Activated gamma-delta T cell (primary cell): ENCODE data around the gene GGA3.

Experiments used
- DNase-seq: peaks from one replicate; lab custom pipeline; 2025; lab: John Stamatoyannopoulos, UW

The GGA3 gene

GRCh38 chr17:75245011-75245410 is 16.4 kb downstream of the GGA3 start:
- DNase-seq = no peak

- no peak for DNase-seq
Observed at GRCh38 chr17:75244133-75244866, 17.1 kb downstream of the GGA3 start.

DNA sequence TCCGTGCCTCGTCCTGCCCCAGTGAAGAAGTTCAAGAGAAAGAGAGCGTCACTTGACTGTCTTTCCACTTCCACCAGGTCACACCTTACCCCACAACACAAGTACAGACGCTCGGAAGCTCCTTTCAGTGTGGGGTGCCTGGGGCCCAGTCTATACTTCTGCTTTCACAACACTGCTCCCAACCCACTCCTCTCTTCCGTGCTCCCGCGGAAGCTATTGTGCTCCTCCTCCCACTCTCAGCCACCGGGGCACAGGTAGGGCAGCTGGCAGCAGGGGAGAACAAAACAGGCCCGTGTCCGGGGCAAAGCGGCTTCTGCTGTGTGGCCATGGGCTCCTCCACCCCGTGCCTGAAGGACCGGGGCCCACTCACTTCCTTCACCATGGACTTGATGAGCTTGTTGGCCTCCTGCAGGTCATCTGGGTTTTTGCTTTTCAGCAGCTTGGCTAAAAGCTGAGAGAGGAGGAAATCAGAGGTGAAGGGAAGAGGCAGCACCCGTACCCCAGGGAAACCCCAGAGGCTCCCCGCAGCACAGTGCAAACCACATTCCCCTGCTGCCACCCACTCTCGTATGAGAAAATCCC is 18.9 kb downstream of the GGA3 start:
- no peak for DNase-seq

GRCh38 chr17:75241996-75242460 is 19.4 kb downstream of the GGA3 start:
- no peak for DNase-seq

DNA sequence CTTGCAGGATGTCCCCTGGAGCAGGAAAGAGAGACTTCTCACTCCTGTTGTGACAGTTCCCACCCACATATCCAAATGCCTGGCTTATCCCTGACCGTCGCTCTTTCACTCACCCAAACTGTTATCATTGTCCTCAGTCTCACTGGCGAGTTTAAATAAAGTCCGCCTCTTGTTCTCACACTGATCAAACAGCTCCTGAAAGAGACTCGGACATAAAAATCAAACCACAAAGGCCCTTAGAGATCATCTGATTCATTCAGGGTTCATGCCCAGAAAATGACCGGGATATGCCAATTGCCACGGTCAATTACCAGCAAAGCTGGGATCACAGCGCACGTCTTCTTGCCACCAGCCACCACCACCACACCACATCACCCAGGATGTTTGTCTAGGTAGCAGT is 19.9 kb downstream of the GGA3 start:
- DNase-seq = no peak

GRCh38 chr17:75241143-75241430 is 20.3 kb downstream of the GGA3 start:
- DNase-seq = no peak

DNA sequence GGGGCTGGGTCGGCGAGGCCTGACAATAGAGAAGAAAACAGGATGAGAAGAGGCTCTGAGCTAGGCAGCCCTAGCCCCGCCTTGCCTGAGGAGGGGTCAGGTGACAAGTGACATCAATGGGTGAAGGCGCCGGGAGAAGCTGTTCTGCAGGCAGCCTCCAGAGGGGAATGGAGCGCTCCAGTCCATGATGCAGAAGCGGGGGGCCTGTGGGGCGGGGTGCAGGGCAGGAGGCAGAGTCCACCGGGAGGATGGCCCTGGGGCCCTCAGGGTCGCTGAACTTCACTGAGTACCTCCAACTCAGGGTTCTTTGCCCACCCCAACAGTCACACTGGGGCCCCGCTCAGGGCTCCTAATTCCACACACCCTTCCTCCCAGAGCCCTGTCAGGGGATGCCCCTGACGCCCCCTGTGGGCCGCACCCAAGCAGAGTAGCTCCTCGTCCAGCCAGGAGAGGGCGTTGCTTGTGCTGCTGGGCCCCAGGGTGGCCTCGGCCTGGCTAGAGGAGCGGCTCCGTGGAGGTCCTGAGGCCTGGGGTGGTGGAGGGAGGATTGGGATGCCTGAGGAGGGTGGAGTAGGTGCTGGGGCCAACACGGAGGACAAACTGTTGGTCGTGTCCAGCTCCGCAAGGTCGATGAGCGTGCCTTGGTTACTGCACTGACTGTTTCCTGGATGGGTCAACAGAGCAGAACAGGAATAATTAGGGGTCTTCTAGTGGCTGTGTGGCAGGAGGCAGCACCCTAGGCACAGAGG is 20.8 kb downstream of the GGA3 start:
- DNase-seq = no peak

GRCh38 chr17:75239778-75240393 is 21.5 kb downstream of the GGA3 start:
- DNase-seq = no peak

DNA sequence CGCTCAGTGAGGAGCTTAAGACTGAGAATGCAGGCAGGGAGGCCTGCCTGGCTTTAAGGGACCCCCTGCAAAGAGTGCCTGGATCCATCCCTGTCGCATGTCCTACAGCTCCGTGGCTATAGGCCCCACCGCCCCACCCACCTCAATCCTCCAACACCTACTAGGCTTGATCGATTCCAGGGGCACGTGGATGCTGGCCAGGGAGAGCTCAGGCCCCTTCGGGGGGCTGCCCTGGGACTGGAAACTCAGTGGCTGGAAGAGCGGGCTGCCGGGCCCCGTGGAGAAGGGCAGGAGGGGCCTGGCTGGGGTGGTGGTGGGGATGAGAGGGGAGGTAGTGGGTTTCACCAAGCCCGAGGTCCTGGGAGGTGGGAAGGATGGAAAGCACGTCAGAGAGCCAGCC is 22.2 kb downstream of the GGA3 start:
- no peak for DNase-seq

GRCh38 chr17:75238684-75239191 is 22.7 kb downstream of the GGA3 start:
- DNase-seq = no peak

DNA sequence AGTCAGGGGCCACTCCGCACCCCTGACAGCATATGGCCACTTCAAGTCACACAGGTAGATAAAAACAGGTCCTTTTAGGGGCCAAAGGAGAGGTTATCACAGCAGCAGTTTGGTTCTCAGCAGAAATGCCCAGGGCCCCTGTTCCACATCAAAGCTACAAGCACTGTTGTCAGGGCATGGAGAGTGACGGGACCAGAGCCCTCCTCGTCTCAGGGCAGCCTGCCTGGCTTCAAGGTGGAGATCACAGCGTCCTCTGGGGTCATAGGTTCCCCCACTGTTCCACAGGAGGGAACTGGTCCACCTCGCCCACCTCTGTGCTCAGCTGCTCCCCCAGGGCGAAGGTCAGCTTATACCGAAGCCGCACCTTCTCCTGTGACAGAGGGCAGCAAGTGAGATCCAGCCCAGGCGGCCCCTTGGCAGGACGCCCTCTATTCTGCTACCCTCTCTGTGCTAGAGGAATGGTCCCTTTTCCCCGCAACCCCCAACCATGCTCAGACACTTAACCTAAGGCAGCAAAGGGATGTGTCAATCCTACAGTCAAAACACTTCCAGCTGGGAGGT is 23.3 kb downstream of the GGA3 start:
- no peak for DNase-seq

DNA sequence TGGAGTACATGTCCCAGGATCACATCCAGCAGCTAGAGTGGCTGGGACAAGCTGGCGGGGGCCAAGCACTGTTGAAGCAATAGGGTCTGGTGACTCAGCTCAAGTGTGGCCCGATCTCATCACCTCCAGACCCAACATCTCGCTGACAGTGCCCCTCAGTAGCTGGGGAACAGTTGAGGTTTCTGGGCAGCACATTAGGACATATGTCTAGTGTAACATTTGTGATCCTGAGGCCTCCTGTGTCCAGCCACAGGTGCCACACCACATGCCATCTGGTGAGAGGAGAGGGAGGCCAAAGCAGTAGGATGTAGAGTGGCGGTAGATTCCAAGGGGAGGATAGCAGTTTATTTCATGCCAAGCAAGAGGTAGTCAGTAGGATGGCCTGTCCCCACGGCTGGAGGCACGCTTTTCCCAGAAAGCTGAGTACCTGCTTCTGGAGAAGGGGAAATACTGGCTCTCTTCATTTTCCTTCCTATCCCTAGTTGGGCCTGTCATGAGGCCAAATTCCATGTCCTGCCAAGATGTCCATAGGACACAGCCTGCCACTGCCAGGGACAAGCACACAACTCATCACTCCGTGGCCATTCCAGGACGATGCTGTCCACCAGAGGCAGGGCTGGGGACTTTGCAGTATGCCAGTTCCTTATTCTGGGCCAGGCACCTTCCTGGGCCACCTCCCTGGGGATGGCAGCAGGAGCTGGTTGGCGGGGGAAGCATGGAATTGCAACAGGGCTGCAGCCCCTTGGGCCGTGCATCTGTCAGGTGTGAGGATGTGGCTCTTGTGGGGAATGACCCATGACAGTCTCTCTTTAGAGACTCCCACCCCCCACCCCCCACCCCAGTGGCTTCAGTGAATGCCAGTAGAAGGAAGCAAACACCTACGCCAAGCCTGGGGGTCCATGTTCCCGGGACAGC is 24.0 kb downstream of the GGA3 start:
- DNase-seq = no peak

DNA sequence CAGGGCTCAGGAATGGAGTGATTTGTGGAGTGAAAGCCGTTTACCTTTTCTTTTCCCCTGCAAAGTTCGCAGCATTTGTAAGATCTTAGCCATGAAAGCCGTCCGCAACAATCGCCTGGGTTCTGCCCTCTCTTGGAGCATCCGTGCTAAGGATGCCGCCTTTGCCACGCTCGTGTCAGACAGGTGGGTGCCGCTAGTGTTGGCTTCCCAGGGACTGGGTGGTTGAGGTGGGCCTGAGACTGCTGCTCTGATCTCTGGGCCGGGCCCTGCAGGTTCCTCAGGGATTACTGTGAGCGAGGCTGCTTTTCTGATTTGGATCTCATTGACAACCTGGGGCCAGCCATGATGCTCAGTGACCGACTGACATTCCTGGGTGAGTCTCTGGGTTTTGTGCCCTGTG is 28.6 kb downstream of the GGA3 start:
- no peak for DNase-seq

GRCh38 chr17:75231741-75232464 is 29.5 kb downstream of the GGA3 start:
- DNase-seq = no peak

- no peak for DNase-seq
Observed at GRCh38 chr17:75231071-75231470, 30.3 kb downstream of the GGA3 start.

DNA sequence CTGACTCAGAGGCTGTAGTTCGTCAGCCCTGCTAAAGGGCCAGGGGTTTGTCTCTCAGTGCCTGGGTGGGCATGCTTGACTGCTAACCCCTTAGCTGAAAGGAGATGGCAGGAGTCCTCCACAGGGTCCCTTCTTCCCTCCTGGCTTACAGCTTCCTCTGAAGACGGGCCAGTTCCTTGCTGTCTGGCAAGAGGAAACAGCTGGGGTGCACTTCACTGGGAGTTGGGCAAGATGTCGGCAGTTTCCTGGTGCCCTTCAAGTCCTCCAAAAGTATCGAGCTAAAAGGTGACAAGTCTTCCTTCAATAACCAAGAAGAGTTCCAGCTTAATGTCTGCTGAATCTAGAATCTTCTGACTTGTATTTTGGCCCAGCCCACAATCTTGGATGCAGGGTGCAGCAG is 32.6 kb downstream of the GGA3 start:
- DNase-seq = no peak

DNA sequence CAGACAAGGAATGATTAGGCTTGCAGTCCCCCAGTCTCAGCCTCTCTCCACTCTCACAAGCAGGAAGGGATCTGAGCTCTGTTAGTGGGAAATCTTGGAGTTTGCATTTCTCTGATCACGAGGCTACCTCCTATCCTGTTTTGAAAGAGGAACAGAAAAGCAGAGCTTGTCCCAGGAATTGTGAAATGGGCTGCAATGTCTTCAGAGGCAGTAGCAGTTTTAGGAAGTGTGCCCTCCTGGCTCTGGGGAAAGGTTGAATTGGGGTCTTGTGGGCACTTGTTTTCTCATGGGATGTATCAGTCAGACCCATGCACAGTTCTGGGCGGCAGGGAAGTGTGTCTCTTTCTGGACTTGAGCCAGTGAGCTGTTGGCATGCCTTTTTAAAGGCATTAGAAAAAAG is 33.1 kb downstream of the GGA3 start:
- DNase-seq = no peak

- no peak for DNase-seq
Observed at GRCh38 chr17:75227729-75228128, 33.7 kb downstream of the GGA3 start.

DNA sequence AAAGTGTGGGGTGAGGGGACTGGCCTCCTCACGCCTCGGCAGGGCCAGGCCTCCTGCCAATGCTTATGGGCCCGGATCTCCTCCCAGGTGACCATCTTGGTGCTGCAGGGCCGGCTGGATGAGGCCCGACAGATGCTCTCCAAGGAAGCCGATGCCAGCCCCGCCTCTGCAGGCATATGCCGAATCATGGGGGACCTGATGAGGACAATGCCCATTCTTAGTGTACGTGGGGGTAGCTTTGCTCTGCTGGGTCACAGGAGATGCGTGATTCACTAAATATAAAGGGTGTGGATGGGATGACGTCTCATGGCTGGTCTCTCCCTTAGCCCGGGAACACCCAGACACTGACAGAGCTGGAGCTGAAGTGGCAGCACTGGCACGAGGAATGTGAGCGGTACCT is 36.4 kb downstream of the GGA3 start:
- DNase-seq = no peak

- DNase-seq = no peak
Observed at GRCh38 chr17:75219815-75220214, 41.6 kb downstream of the GGA3 start.

GRCh38 chr17:75218131-75218530 is 43.3 kb downstream of the GGA3 start:
- DNase-seq = no peak
